DND-41 (cell line): ENCODE results near the gene PEX14.

ENCODE experiments used
- EZH2 ChIP-seq: IDR thresholded peaks from 3 replicates; pipeline ENCODE4 v1.6.1; 2012; ENCODE audit warnings: borderline replicate concordance, low read depth, mild to moderate bottlenecking, moderate library complexity, low read length, inconsistent platforms; ENCODE audit not compliant: severe bottlenecking
- TF ChIP-seq, protein P1 (sequence below): IDR thresholded peaks from 2 replicates; pipeline ENCODE4 v1.5.1; 2012; ENCODE audit warnings: borderline replicate concordance, low read length, moderate library complexity, mild to moderate bottlenecking; ENCODE audit not compliant: poor library complexity, severe bottlenecking; ENCODE audit errors: extremely low read depth

DNA sequence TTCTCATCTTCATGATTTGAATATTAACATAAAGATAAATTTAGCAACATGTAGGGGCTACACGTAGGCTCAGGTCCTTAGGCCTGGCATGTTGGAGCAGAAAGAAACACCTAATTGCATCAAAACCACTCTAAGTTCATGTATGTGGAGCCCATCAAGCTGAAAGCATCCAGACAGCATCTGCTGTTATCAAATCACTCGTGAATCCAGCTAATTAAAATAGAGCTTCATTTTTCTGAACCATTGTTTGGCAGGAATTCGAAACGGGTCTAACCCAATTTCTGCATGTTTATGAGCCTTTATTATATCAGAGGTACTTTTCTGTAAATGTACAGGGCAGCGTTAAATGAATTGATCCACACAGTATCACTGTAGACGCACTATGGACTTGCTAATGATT, 45.7 kb downstream of the PEX14 start:
- no peak for TF ChIP-seq EZH2
- TF ChIP-seq, protein P1, sequence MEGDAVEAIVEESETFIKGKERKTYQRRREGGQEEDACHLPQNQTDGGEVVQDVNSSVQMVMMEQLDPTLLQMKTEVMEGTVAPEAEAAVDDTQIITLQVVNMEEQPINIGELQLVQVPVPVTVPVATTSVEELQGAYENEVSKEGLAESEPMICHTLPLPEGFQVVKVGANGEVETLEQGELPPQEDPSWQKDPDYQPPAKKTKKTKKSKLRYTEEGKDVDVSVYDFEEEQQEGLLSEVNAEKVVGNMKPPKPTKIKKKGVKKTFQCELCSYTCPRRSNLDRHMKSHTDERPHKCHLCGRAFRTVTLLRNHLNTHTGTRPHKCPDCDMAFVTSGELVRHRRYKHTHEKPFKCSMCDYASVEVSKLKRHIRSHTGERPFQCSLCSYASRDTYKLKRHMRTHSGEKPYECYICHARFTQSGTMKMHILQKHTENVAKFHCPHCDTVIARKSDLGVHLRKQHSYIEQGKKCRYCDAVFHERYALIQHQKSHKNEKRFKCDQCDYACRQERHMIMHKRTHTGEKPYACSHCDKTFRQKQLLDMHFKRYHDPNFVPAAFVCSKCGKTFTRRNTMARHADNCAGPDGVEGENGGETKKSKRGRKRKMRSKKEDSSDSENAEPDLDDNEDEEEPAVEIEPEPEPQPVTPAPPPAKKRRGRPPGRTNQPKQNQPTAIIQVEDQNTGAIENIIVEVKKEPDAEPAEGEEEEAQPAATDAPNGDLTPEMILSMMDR: no peak
